Natural killer cell (primary cell): ENCODE measurements around the gene CTNNA3. TPM values are rescaled to one million over a fixed set of nuclear protein-coding genes. Genes with fewer than 3 reads are reported as not detected.

Experiments used
- ATAC-seq, 3 donors: fragments of 150-1000 bp in 2 of 3; fragments of 200-7000 bp in 1 of 3; cut with Tn5 transposase; 1 replicate in 1 of 3; 2 replicates in 2 of 3; pipeline ENCODE4 v1.10.0; 2021; ENCODE audit warnings: mild to moderate bottlenecking in 2 of 3, moderate library complexity in 2 of 3
- DNase-seq, 2 donors: peaks; one replicate each; pipeline versions ENCODE4 v3.0.0 to v3.0.0-alpha.2; 2013 to 2021; ENCODE audit warnings: mixed read lengths in 1 of 2
- H3K27ac ChIP-seq: one replicate; pipeline ENCODE4 v1.5.1; 2013; ENCODE audit warnings: mild to moderate bottlenecking, low read length
- H3K27me3 ChIP-seq: one replicate; pipeline ENCODE4 v1.6.1; 2013; ENCODE audit warnings: low read length; ENCODE audit not compliant: control insufficient read depth, insufficient read depth
- H3K36me3 ChIP-seq: one replicate; pipeline ENCODE4 v1.6.1; 2013; ENCODE audit warnings: low read length; ENCODE audit not compliant: control insufficient read depth, insufficient read depth
- H3K4me1 ChIP-seq: one replicate; pipeline ENCODE4 v1.6.1; 2013; ENCODE audit warnings: low read length; ENCODE audit not compliant: control insufficient read depth, insufficient read depth
- H3K4me3 ChIP-seq: one replicate; pipeline ENCODE4 v1.5.1; 2013; ENCODE audit warnings: low read length
- H3K9me3 ChIP-seq: one replicate; pipeline ENCODE4 v1.6.1; 2013; ENCODE audit warnings: low read length; ENCODE audit not compliant: control insufficient read depth, insufficient read depth
- H3K27ac Mint-ChIP-seq, 2 donors: one replicate each; pipeline ENCODE4 v1.8.0; 2022; ENCODE audit warnings: mild to moderate bottlenecking in 2 of 2, mixed read lengths in 2 of 2, moderate library complexity in 1 of 2
- H3K27me3 Mint-ChIP-seq, 2 donors: one replicate each; pipeline ENCODE4 v1.8.0; 2022; ENCODE audit warnings: low read depth in 2 of 2, mixed read lengths in 2 of 2
- H3K36me3 Mint-ChIP-seq: one replicate; pipeline ENCODE4 v1.8.0; 2022; ENCODE audit warnings: mixed read lengths
- H3K4me1 Mint-ChIP-seq, 2 donors: one replicate each; pipeline ENCODE4 v1.8.0; 2022; ENCODE audit warnings: mixed read lengths in 2 of 2
- H3K4me3 Mint-ChIP-seq: one replicate; pipeline ENCODE4 v1.8.0; 2022; ENCODE audit warnings: mild to moderate bottlenecking, moderate library complexity, mixed read lengths
- H3K9me3 Mint-ChIP-seq, 2 donors: one replicate each; pipeline ENCODE4 v1.8.0; 2022; ENCODE audit warnings: mixed read lengths in 2 of 2
- WGBS: methylation state at CpG from one replicate; pipeline ENCODE4 v1.1.7; 2013; ENCODE audit warnings: missing lambda C conversion rate; ENCODE audit not compliant: insufficient coverage; 5-methylcytosine and 5-hydroxymethylcytosine counted together
- intact Hi-C: fragments of 100-400 bp; cut with micrococcal nuclease; formaldehyde crosslinking; loops from one replicate; pipeline ENCODE4 v1.14.2; 2022
- total RNA-seq, 4 donors: library from RNA; stranded (reverse); fragments of 120-200 nt in 1 of 4; gene quantifications; one replicate each; pipeline versions ENCODE4 v1.2.3 to v1.2.4, GENCODE V29; 2013 to 2022
- TF ChIP-seq, protein P1 (sequence below): fragments of 200-600 bp; IDR thresholded peaks from one replicate; pipeline ENCODE4 v1.8.0; 2022; ENCODE audit warnings: antibody characterized with exemption

The CTNNA3 gene
- total RNA-seq, 3 donors from 2014 or later (not counting 1 experiment from before 2014, with no cell fraction given) = not detected

DNA sequence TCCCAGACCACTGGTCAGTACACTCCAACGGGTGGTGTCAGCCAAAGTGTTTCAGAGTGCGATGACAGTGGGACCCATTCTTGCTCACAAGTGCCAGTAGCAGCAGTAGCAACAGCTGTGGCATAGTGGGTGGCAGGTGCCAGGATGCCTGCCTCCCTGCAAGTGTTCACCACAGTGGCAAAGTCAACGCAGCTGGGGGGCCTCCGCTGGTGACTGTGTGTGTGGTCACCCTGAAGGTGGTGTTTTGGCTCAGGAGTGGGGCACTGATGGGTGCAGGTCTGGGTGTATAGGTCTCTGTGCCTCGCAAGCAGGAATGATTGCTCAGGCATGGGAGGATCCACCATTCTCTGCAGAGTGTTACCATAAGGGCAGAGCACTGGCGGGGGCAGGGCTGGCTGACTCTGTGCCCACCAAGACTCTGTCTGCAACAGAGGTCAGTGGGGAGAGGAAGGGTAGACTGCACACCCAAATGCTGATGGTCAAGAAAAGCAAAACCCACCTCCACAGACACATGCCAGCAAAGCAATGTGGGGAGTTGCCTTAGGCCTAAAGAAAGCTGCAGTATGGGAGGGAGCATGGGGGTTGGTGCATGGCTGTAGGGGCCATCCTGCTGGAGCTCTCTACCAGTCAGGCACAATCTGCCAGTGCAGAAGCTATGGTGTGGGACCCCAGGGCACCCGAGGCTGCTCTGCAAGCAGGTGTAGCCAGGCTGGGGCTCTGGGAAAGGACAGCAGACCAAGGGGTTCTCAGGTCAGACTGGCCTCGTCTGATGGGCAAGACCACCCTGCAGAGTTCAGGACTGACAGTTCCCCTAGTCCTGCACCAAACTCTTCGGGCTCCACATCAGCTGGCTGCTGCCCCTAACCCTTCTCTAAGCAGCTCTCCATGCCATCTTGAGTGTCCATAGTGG is 368.1 kb downstream of the CTNNA3 start:
- no peaks in the 10 kb centered on the region for H3K4me1 ChIP-seq
- no peak overlapping the region for H3K27ac ChIP-seq
- intact Hi-C loops = no loop called here
- Mint-ChIP-seq H3K4me3 (no peak overlapping the region), H3K27ac (no peak overlapping the region), H3K27me3 (no peaks in the 10 kb centered on the region), H3K36me3 (peaks cover 8% of the 10 kb centered on the region), H3K9me3 (peaks cover 10 to 25% of the 10 kb centered on the region in 2 donors), H3K4me1 (no peaks in the 10 kb centered on the region)
- no peak overlapping the region for H3K4me3 ChIP-seq
- no peaks in the 10 kb centered on the region for H3K27me3 ChIP-seq
- ATAC-seq = no peak
- 69% methylated on average over 9 of the region's 9 CpGs for WGBS
- peaks cover 4% of the 10 kb centered on the region for H3K9me3 ChIP-seq
- H3K36me3 ChIP-seq = no peaks in the 10 kb centered on the region
- DNase-seq = no peak
- TF ChIP-seq, protein P1, sequence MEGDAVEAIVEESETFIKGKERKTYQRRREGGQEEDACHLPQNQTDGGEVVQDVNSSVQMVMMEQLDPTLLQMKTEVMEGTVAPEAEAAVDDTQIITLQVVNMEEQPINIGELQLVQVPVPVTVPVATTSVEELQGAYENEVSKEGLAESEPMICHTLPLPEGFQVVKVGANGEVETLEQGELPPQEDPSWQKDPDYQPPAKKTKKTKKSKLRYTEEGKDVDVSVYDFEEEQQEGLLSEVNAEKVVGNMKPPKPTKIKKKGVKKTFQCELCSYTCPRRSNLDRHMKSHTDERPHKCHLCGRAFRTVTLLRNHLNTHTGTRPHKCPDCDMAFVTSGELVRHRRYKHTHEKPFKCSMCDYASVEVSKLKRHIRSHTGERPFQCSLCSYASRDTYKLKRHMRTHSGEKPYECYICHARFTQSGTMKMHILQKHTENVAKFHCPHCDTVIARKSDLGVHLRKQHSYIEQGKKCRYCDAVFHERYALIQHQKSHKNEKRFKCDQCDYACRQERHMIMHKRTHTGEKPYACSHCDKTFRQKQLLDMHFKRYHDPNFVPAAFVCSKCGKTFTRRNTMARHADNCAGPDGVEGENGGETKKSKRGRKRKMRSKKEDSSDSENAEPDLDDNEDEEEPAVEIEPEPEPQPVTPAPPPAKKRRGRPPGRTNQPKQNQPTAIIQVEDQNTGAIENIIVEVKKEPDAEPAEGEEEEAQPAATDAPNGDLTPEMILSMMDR = no peak

DNA sequence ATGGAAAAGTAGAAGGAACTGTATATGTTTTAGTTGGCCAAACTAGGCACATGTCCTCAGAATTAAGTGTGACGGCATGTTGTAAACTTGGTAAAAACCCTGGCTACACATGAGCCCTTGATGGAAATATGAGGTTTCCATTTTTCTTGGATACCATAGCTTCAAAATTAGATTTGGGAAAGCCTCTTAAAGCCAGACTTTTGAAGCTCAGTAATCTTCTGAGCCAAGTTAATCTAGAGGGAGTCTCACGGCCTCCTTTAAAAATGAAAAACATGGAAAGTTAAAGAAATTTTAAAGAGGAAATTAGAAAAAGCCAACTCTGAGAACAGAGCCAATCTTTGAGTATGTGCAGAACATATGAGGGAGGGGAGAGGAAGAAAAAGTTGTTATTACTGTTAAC is 376.0 kb downstream of the CTNNA3 start:
- WGBS = 42% methylated on average over 2 of the region's 2 CpGs
- peaks cover 15 to 16% of the 10 kb centered on the region in 2 donors for H3K9me3 Mint-ChIP-seq
- Histone ChIP-seq H3K9me3 (no peaks in the 10 kb centered on the region), H3K27me3 (no peaks in the 10 kb centered on the region), H3K4me1 (no peaks in the 10 kb centered on the region), H3K27ac (no peak overlapping the region), H3K36me3 (no peaks in the 10 kb centered on the region), H3K4me3 (no peak overlapping the region)
- intact Hi-C loops = no loop called here
- H3K36me3 Mint-ChIP-seq = peaks cover 4% of the 10 kb centered on the region
- H3K4me3 Mint-ChIP-seq = no peak overlapping the region
- no peak overlapping the region for H3K27ac Mint-ChIP-seq
- no peaks in the 10 kb centered on the region for H3K4me1 Mint-ChIP-seq
- H3K27me3 Mint-ChIP-seq = no peaks in the 10 kb centered on the region
- TF ChIP-seq, protein P1 = no peak
- no peak for DNase-seq
- no peak for ATAC-seq

DNA sequence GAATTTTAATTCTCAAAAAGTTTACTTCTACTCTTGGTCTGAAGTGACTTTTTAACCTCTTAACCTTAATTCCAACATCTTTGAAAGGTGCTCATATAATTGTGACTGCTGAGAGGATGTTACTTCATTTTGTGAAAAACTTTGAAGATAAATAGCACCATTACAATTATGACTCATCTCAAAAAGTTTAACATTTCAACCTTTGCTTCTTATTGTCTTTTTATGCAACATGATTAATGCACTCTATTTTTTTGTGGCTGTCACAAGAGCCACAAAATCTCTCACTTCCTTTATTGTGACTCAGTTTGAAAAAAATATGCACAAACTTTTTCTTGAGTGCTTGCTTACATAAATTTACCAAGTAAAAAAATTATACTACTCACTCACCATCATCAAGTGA is 387.1 kb downstream of the CTNNA3 start:
- Histone ChIP-seq H3K4me3 (no peak overlapping the region), H3K4me1 (no peaks in the 10 kb centered on the region), H3K36me3 (no peaks in the 10 kb centered on the region), H3K27me3 (no peaks in the 10 kb centered on the region), H3K9me3 (no peaks in the 10 kb centered on the region), H3K27ac (no peak overlapping the region)
- no peak for DNase-seq
- no peak for ATAC-seq
- H3K9me3 Mint-ChIP-seq = peaks cover 7 to 21% of the 10 kb centered on the region in 2 donors
- no peak overlapping the region for H3K4me3 Mint-ChIP-seq
- H3K27ac Mint-ChIP-seq = no peak overlapping the region
- intact Hi-C loops = no loop called here
- H3K4me1 Mint-ChIP-seq = no peaks in the 10 kb centered on the region
- H3K36me3 Mint-ChIP-seq = no peaks in the 10 kb centered on the region
- TF ChIP-seq, protein P1 = no peak
- H3K27me3 Mint-ChIP-seq = no peaks in the 10 kb centered on the region
